HepG2 (cell line): ENCODE measurements around the gene GREM1. TPM values are rescaled to one million over a fixed set of nuclear protein-coding genes. Genes with fewer than 3 reads are reported as not detected.

Experiments
- ATAC-seq: fragments of 200-7000 bp; cut with Tn5 transposase; 3 replicates; pipeline ENCODE4 v1.9.1; 2020; ENCODE audit warnings: mild to moderate bottlenecking, moderate library complexity
- BruUV-seq: library from RNA; stranded (reverse); fragments of 400-500 nt; replicated peaks from 2 replicates; lab custom pipeline; 2021; lab: Mats Ljungman, UMichigan
- CTCF ChIA-PET: fragments of 300-600 bp; formaldehyde crosslinking; extraction: SDS; loops from one replicate; lab custom pipeline; 2021; ENCODE audit warnings: low total read pairs, inconsistent platforms, low intra/inter-chr PET ratio; lab: Yijun Ruan, JAX
- POLR2A ChIA-PET: fragments of 350-600 bp; sonication (Branson Sonifier 250); formaldehyde crosslinking; loops from one replicate; lab custom pipeline; 2020; ENCODE audit warnings: antibody characterized with exemption, inconsistent platforms; lab: Yijun Ruan, JAX
- DNase-seq: peaks from one replicate; pipeline ENCODE4 v3.0.0-alpha.2; 2015; ENCODE audit warnings: low spot score
- FAIRE-seq: peaks from 3 replicates; lab custom pipeline; 2011; peaks lifted over from hg19 to GRCh38; lab: Jason Lieb, UNC
- H2AFZ ChIP-seq: one replicate; pipeline ENCODE4 v1.6.1; 2011; ENCODE audit warnings: low read length, inconsistent platforms
- H3K27ac ChIP-seq: fragments of 300-600 bp; 3 replicates; pipeline ENCODE4 v1.8.0; 2011; ENCODE audit warnings: mixed run types, mild to moderate bottlenecking, mixed read lengths, low read length, inconsistent platforms; ENCODE audit not compliant: insufficient read depth; ENCODE audit errors: extremely low read length
- H3K27me3 ChIP-seq, 2 experiments: fragments of 200-600 bp in 1 of 2; 2 replicates in 1 of 2; 3 replicates in 1 of 2; pipeline versions ENCODE4 v1.6.0 to v1.8.0; 2011; ENCODE audit warnings: low read length in 2 of 2, mild to moderate bottlenecking in 2 of 2, moderate library complexity in 2 of 2, inconsistent platforms in 1 of 2; ENCODE audit not compliant: insufficient read depth in 2 of 2, control insufficient read depth in 1 of 2
- H3K36me3 ChIP-seq, 2 experiments: fragments of 200-600 bp in 1 of 2; replicated peaks in 1 of 2; 2 replicates in 1 of 2; 3 replicates in 1 of 2; pipeline versions ENCODE4 v1.5.1 to v1.8.0; 2011; ENCODE audit warnings: low read length in 2 of 2, inconsistent platforms in 1 of 2; ENCODE audit not compliant: insufficient read depth in 2 of 2, control insufficient read depth in 1 of 2
- H3K4me1 ChIP-seq: 2 replicates; pipeline ENCODE4 v1.5.1; 2012; ENCODE audit warnings: low read length, inconsistent platforms; ENCODE audit not compliant: insufficient read depth
- H3K4me2 ChIP-seq: 2 replicates; pipeline ENCODE4 v1.6.0; 2011; ENCODE audit warnings: low read depth, low read length, inconsistent platforms
- H3K4me3 ChIP-seq, 3 experiments: fragments of 200-600 bp in 1 of 3; sonication (generic), shearing (Covaris generic) in 1 of 3; replicated peaks in 1 of 3; 2 replicates each; pipeline ENCODE4 v1.5.1; 2011 to 2016; ENCODE audit warnings: low read length in 3 of 3, inconsistent platforms in 2 of 3, low read depth in 2 of 3, mild to moderate bottlenecking in 2 of 3, control low read depth in 1 of 3, mixed read lengths in 1 of 3; ENCODE audit not compliant: insufficient read depth in 1 of 3
- H3K79me2 ChIP-seq: one replicate; pipeline ENCODE4 v1.6.1; 2011; ENCODE audit warnings: low read length, inconsistent platforms; ENCODE audit not compliant: insufficient read depth
- H3K9ac ChIP-seq: 2 replicates; pipeline ENCODE4 v1.6.0; 2011; ENCODE audit warnings: mild to moderate bottlenecking, low read depth, low read length, inconsistent platforms; ENCODE audit not compliant: insufficient read depth
- H3K9me3 ChIP-seq: 2 replicates; pipeline ENCODE4 v1.5.1; 2012; ENCODE audit warnings: mild to moderate bottlenecking, low read length
- H4K20me1 ChIP-seq: 2 replicates; pipeline ENCODE4 v1.6.0; 2011; ENCODE audit warnings: inconsistent platforms, mild to moderate bottlenecking, low read length, moderate library complexity; ENCODE audit not compliant: insufficient read depth
- CEBPB ChIP-seq: IDR thresholded peaks from 2 replicates; pipeline ENCODE4 v1.6.1; 2011; ENCODE audit warnings: low read depth, low read length, improper control_type of control experiment, borderline replicate concordance
- CENPX ChIP-seq: sonication (generic); formaldehyde crosslinking; IDR thresholded peaks from 2 replicates; pipeline ENCODE4 v1.9.0; 2021; ENCODE audit warnings: mild to moderate bottlenecking, missing genetic modification reagents, moderate library complexity
- SRSF9 ChIP-seq: fragments of 200-400 bp; formaldehyde crosslinking; IDR thresholded peaks from 2 replicates; pipeline ENCODE4 v1.6.1; 2018; ENCODE audit warnings: borderline replicate concordance, mild to moderate bottlenecking, low read depth, low read length; ENCODE audit not compliant: insufficient read depth, poor library complexity, severe bottlenecking
- ZBTB26 ChIP-seq: IDR thresholded peaks from 2 replicates; pipeline ENCODE4 v1.6.1; 2016; ENCODE audit warnings: missing compliant biosample characterization, missing genetic modification reagents, borderline replicate concordance
- WGBS: methylation state at CpG from one replicate; pipeline ENCODE4 v1.1.6; 2017; ENCODE audit warnings: low lambda C conversion rate; 5-methylcytosine and 5-hydroxymethylcytosine counted together
- in situ Hi-C: cut with HindIII; loops from 2 replicates; pipeline ENCODE4 v1.10.0; 2017; ENCODE audit warnings: low pct_unique_long_range_greater_than_20kb; ENCODE audit not compliant: extremely low pct_ligation_motif_present
- intact Hi-C: fragments of 100-400 bp; cut with micrococcal nuclease; formaldehyde crosslinking; loops from one replicate; pipeline ENCODE4 v1.10.0; 2022; ENCODE audit not compliant: unreplicated experiment
- polyA plus RNA-seq, 8 experiments: library from polyadenylated mRNA; depleted of rRNA in 3 of 8; stranded (reverse) in 7 of 8; unstranded in 1 of 8; fragments of >200 nt; fragmentation: Illumina TruSeq in 4 of 8; extraction: Trizol in 4 of 8; gene quantifications; 2 replicates each; pipeline versions ENCODE4 v1.2.1 to v1.2.3, GENCODE V29; 2011 to 2016; ENCODE audit warnings: low read depth in 4 of 8, missing spikeins in 1 of 8, mixed read lengths in 1 of 8; ENCODE audit not compliant: insufficient read depth in 1 of 8
- total RNA-seq, 5 experiments: library from RNA; depleted of rRNA; stranded (reverse); fragments of >200 nt; fragmentation: Illumina TruSeq; extraction: Trizol; gene quantifications; 2 replicates each; pipeline ENCODE4 v1.2.3, GENCODE V29; 2016; ENCODE audit warnings: low read depth in 1 of 5
- TF ChIP-seq, protein P1 (sequence below), 2 experiments: sonication (generic) in 1 of 2; formaldehyde crosslinking in 1 of 2; IDR thresholded peaks; 2 replicates each; pipeline versions ENCODE4 v1.4.0 to v1.6.1; 2016 to 2020; ENCODE audit warnings: borderline replicate concordance in 1 of 2, low read depth in 1 of 2, mild to moderate bottlenecking in 1 of 2, missing genetic modification reagents in 1 of 2

The GREM1 gene
- total and polyA plus RNA-seq, 2 of the 13 experiments (the other 11 are each of a cell fraction or from before 2014, with no cell fraction given), result 0.02 to 0.08 TPM

- Histone ChIP-seq H4K20me1 (no peaks in the 10 kb centered on the region), H3K27ac (no peak overlapping the region), H3K9ac (no peak overlapping the region), H3K9me3 (no peaks in the 10 kb centered on the region), H3K4me3 (no peak overlapping the region), H3K27me3 (no peaks in the 10 kb centered on the region), H3K4me1 (peaks cover 35% of the 10 kb centered on the region), H3K4me2 (no peak overlapping the region), H3K79me2 (no peaks in the 10 kb centered on the region), H2AFZ (no peak overlapping the region), H3K36me3 (no peaks in the 10 kb centered on the region)
- whole genome bisulfite sequencing, result 96% methylated on average over 3 of the region's 3 CpGs
- ATAC-seq (no peak), FAIRE-seq (no peak), DNase-seq (no peak)
- intact Hi-C loops, result no loop called here
- TF ChIP-seq, protein P1, sequence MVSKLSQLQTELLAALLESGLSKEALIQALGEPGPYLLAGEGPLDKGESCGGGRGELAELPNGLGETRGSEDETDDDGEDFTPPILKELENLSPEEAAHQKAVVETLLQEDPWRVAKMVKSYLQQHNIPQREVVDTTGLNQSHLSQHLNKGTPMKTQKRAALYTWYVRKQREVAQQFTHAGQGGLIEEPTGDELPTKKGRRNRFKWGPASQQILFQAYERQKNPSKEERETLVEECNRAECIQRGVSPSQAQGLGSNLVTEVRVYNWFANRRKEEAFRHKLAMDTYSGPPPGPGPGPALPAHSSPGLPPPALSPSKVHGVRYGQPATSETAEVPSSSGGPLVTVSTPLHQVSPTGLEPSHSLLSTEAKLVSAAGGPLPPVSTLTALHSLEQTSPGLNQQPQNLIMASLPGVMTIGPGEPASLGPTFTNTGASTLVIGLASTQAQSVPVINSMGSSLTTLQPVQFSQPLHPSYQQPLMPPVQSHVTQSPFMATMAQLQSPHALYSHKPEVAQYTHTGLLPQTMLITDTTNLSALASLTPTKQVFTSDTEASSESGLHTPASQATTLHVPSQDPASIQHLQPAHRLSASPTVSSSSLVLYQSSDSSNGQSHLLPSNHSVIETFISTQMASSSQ (IDR thresholded peaks at IDR 0.05; ENCODE audit: low read depth), result no peak
- TF ChIP-seq, protein P1 (CRISPR knock-in tag; IDR thresholded peaks at IDR 0.05; ENCODE audit: borderline replicate concordance), result no peak
- no peak for TF ChIP-seq SRSF9
- TF ChIP-seq CEBPB, result peak; percentile 55
- TF ChIP-seq ZBTB26 (CRISPR knock-in tag), result no peak
- TF ChIP-seq CENPX (CRISPR knock-in tag), result no peak
- ChIA-PET POLR2A (interaction anchor here (2.5 kb wide), 1 partner anchor 27 kb away, joined by 7 read pairs; no protein-coding TSS in a partner anchor), CTCF (no interaction called here)
- in situ Hi-C loops, result no loop called here
- no TSS peak for BruUV-seq
Observed at GRCh38 chr15:32682569-32682968, 35.2 kb upstream of the GREM1 start.
